Measurements from ENCODE around the gene ICE1. TPM values are rescaled to one million over a fixed set of nuclear protein-coding genes. Genes with fewer than 3 reads are reported as not detected.
A peak's percentile ranks its signal among the peaks of the same experiment; 100 is the strongest.
"Not testable (repeated sequence)": the region's sequence is repeated elsewhere in the genome, so short reads cannot be mapped to it uniquely, and the experiment has no call there.

ICE1 gene, protein sequence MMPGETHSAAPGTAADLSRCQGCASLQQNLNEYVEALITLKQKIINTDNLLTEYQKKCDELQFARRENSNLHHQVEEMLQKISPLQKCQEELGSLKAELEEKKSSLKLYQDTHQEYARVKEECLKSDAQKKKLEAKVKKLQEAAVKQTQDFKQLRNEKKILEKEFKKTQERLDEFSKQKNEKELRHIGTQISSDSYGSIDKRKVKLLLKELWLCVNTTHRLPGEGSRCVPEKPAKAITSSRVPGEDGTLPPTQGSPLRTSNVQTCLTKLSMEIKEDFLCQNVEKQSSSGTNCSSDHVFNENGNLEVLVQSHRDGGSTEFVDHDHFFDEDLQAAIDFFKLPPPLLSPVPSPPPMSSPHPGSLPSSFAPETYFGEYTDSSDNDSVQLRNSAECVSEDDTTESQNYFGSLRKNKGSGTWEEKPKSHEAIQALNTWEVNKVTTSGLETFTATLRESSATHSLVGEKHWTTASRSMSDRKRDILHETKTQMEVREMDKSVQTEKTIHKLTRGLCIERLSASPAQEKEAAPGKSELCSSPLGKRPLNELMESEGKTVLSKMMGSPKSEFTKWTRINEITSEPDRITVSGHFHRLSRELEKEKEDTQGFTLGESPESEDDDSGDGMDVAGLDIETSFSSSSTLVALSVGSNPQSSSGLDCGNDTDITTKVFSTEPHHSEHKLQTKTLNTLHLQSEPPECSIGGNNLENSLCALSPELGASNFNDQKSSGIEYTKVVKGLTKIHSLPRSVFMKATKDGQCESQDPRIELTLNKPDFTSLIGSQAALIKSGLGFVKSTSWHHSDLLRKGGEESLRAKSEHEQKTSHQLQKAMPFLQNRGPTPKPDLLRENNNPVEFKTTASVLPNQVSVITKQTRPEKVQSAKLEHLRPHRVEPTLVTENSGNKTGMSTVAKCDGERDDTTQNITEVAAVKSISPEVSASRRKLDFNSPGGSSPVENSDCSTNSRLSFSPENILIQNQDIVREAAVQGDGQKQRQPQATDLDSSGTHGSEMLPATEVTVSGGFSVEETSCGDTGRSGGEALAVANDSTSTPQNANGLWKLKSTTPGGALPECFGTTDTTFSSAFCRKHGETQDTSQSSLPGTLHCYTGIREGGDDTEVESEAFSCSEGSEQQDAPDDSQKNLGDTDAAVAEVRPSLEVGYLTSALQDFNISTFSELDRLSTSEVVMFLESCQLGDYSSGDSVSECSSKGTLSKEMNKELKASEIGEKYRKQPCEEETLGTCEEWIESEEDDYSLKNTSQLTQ (N-terminal part only)
- polyA plus RNA-seq = 1 to 10 TPM; 4.4 to 9.5 (median 8.2) TPM

- H3K27ac ChIP-seq (ENCODE audit: low read depth, low read length) = peak within 1 kb of the TSS; percentile 84
- WGBS, 3 donors = 0 to 1% (median 1%) methylated on average over 54 to 71 of the region's 71 CpGs
Measured at GRCh38 chr5:5421961-5422818, at the start of gene ICE1. ICE1 (plus strand) TSS chr5:5422677; CDS start chr5:5422916, 239 bp downstream.

DNA sequence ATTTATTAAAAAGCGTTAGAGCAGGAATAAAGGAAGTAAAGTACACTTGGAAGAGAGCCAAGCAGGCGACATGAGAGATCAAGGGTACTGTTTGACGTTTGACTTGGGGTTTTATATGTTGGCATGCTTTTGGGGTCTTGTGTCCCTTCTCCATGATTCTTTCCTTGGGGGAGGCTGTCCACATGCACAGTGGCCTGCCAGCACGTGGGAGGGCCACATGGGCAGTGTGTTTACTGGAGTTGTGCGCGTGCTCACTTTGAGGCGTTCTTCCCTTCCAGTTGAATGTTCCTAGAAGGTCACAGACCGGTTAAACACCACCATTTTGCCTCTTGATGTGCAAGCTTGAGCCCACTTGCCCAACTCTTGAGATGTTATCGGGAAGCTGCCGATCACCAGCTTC is 49.5 kb upstream of the ICE1 start:
- 51 to 79% (median 67%) methylated on average over 10 of the region's 10 CpGs for WGBS, 3 donors
- H3K27ac ChIP-seq (ENCODE audit: low read depth, low read length) = no peak overlapping the region

- WGBS, 3 donors = 58 to 89% (median 73%) methylated on average over 2 of the region's 2 CpGs
- H3K27ac ChIP-seq (ENCODE audit: low read depth, low read length) = no peak overlapping the region
Measured at GRCh38 chr5:5373351-5373989, 49.0 kb upstream of the ICE1 start.

GRCh38 chr5:5374009-5374715 is 48.3 kb upstream of the ICE1 start:
- 43 to 71% (median 45%) methylated on average over 6 of the region's 6 CpGs for WGBS, 3 donors
- no peak overlapping the region for H3K27ac ChIP-seq (ENCODE audit: low read depth, low read length)

GRCh38 chr5:5377780-5378179 is 44.7 kb upstream of the ICE1 start:
- no peak overlapping the region for H3K27ac ChIP-seq (ENCODE audit: low read depth, low read length)
- 81 to 90% (median 89%) methylated on average over 6 of the region's 6 CpGs for WGBS, 3 donors

- no peak overlapping the region for H3K27ac ChIP-seq (ENCODE audit: low read depth, low read length)
- 85 to 90% (median 89%) methylated on average over 3 of the region's 3 CpGs for WGBS, 3 donors
Measured at GRCh38 chr5:5378531-5378930, 43.9 kb upstream of the ICE1 start.

DNA sequence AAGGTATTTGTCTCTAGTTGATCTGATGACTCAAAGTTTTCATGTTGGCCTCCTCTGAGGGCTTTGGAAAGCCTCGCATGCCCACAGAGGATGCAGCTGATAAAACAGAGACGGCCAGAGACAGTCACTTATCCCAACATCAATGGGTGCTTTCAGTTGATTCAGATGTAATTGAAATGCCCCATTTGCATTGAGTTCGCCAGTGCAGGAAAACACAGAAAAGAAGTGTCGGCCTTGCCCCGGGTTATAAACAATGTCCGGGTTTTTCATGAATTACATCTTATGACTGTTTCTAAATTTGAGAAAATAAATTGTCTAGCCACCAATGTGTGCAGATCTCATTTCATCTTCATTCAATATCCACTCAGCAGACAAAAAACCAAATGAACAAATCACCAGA is 42.2 kb upstream of the ICE1 start:
- WGBS, 3 donors = 82 to 90% (median 86%) methylated on average over 6 of the region's 6 CpGs

GRCh38 chr5:5381310-5381913 is 41.1 kb upstream of the ICE1 start:
- H3K27ac ChIP-seq (ENCODE audit: low read depth, low read length) = no peak overlapping the region
- 52 to 57% (median 52%) methylated on average over 9 of the region's 9 CpGs for WGBS, 3 donors

More for the DNA sequence above, 42.2 kb upstream of the ICE1 start:
- H3K27ac ChIP-seq (ENCODE audit: low read depth, low read length) = no peak overlapping the region

- WGBS, 3 donors = 81 to 85% (median 82%) methylated on average over 5 of the region's 5 CpGs
- H3K27ac ChIP-seq (ENCODE audit: low read depth, low read length) = no peak overlapping the region
Measured at GRCh38 chr5:5383461-5383860, 39.0 kb upstream of the ICE1 start.

DNA sequence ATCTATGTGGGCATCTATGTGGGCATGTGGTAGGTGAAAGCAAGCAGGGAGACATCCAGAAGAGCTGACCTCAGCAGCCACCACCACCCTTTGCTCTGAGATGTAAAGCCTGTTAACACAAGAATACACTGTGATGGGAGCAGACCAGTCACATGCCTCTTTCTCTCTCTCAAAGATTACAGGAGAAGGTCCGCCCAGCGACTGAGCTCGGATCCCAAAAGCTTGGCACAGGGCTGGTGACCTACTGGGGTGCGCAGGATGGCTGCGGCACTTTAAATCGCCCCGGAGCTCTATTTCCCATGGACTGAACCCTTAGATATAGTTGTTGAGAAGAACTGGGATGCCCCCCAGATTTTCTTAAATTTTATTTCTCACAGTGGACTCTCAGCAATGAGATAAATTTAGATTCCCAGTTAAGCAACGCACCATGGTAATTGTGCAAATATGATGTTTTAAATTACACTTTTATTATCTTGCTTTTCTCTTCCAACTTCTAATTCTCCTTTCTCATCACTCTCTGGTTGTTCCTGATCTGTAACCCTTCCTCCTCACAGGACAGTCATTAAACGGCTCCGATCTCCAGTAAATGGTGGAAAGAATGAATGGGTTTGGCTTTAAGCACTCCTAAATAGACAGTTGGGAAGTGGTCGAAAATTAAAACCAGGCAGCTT is 37.7 kb upstream of the ICE1 start:
- H3K27ac ChIP-seq (ENCODE audit: low read depth, low read length) = no peak overlapping the region
- WGBS, 3 donors = 67 to 84% (median 81%) methylated on average over 11 of the region's 11 CpGs

- WGBS, 3 donors = 53 to 73% (median 61%) methylated on average over 8 of the region's 8 CpGs
- H3K27ac ChIP-seq (ENCODE audit: low read depth, low read length) = no peak overlapping the region
Measured at GRCh38 chr5:5385331-5385662, 37.2 kb upstream of the ICE1 start.

DNA sequence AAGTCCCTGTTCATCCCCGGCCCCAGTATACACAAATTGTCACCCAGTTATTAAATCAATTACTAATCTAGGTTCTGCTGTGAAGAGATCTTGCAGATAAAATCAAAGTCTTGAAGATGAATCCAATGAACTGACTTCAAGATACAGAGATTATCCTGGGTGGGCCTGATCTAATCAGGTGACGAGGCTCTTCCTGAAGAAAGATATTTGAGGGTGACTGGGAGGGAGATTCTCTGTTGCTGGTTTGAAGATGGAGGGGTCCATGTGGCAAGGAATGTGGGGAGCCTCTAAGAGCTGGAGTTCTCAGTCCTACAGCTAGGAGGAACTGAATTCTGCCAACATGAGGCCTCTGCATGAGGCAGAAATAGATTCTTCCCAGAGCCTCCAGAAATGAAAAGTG is 36.1 kb upstream of the ICE1 start:
- H3K27ac ChIP-seq (ENCODE audit: low read depth, low read length) = no peak overlapping the region
- WGBS, 3 donors = 96 to 98% (median 97%) methylated on average over 2 of the region's 2 CpGs

- no peak overlapping the region for H3K27ac ChIP-seq (ENCODE audit: low read depth, low read length)
- WGBS, 3 donors = 80 to 90% (median 89%) methylated on average over 2 of the region's 2 CpGs
Measured at GRCh38 chr5:5387192-5387591, 35.3 kb upstream of the ICE1 start.

GRCh38 chr5:5387777-5388176 is 34.7 kb upstream of the ICE1 start:
- 8 to 39% (median 32%) methylated on average over 1 of the region's 1 CpG for WGBS, 3 donors
- H3K27ac ChIP-seq (ENCODE audit: low read depth, low read length) = no peak overlapping the region

DNA sequence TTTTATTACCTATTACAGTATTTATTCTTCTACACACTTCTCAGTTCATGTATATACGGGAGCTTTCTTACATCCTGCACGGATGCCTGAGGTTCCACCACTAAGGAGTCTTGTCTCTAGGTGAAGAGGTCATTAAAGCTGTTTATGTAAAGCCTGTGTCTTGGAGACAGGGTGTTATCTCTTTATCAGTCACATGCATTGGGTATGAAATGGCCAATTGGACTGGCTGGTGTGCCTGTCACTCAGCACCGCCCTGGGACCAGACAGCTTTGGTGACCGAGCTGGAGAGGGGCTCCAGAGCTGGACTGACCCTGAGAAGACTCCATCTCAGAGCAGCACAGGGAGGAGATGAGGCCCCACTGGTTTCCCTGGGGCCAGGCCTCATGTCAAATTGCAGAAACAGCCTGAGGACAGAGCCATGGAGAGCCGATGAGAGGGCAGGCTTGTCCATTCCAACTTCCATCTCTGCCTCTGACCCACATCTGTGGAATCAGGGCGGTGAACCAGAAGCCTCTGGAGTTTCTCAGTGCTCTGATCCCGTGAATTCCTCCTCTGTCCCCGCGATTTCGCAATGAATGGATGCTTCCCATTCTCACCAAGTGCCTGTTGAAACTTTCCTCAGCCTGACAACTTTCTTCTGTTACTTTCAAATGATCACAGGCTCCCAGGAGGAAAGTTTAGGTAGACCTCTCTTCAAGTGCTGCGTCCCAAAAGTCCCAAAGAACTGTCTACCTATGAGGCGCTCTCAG is 32.2 kb upstream of the ICE1 start:
- 68 to 89% (median 89%) methylated on average over 9 to 12 of the region's 12 CpGs for WGBS, 3 donors
- H3K27ac ChIP-seq (ENCODE audit: low read depth, low read length) = not testable (repeated sequence)

Measured in adipose tissue (tissue), 3 donors.